NB4 (cell line): ENCODE data around the gene NSMCE3.
"Not testable (repeated sequence)": the region's sequence is repeated elsewhere in the genome, so short reads cannot be mapped to it uniquely, and the experiment has no call there.

Experiments used
- DNase-seq: peaks from one replicate; pipeline ENCODE4 v3.0.0; 2010; ENCODE audit warnings: low read depth
- H3K4me3 ChIP-seq: one replicate; pipeline ENCODE4 v1.5.1; 2011; ENCODE audit warnings: mild to moderate bottlenecking, low read depth, low read length, moderate library complexity
- MAX ChIP-seq: IDR thresholded peaks from 2 replicates; pipeline ENCODE4 v1.6.1; 2011; ENCODE audit warnings: low read depth, low read length
- MYC ChIP-seq: IDR thresholded peaks from 2 replicates; pipeline ENCODE4 v1.6.1; 2011; ENCODE audit warnings: low read depth, low read length
- POLR2A ChIP-seq: IDR thresholded peaks from 2 replicates; pipeline ENCODE4 v1.6.1; 2011; ENCODE audit warnings: mild to moderate bottlenecking; ENCODE audit not compliant: insufficient read length; ENCODE audit errors: extremely low read depth
- TF ChIP-seq, protein P1 (sequence below): IDR thresholded peaks from one replicate; pipeline ENCODE4 v1.5.1; 2012; ENCODE audit warnings: low read depth, low read length

Gene NSMCE3

GRCh38 chr15:29226436-29227208 lies 43.0 kb downstream of the NSMCE3 start:
- no peak overlapping the region for H3K4me3 ChIP-seq
- no peak for DNase-seq
- TF ChIP-seq POLR2A (no peak), MYC (no peak), MAX (no peak)
- TF ChIP-seq, protein P1, sequence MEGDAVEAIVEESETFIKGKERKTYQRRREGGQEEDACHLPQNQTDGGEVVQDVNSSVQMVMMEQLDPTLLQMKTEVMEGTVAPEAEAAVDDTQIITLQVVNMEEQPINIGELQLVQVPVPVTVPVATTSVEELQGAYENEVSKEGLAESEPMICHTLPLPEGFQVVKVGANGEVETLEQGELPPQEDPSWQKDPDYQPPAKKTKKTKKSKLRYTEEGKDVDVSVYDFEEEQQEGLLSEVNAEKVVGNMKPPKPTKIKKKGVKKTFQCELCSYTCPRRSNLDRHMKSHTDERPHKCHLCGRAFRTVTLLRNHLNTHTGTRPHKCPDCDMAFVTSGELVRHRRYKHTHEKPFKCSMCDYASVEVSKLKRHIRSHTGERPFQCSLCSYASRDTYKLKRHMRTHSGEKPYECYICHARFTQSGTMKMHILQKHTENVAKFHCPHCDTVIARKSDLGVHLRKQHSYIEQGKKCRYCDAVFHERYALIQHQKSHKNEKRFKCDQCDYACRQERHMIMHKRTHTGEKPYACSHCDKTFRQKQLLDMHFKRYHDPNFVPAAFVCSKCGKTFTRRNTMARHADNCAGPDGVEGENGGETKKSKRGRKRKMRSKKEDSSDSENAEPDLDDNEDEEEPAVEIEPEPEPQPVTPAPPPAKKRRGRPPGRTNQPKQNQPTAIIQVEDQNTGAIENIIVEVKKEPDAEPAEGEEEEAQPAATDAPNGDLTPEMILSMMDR = no peak

- H3K4me3 ChIP-seq = no peak overlapping the region
- DNase-seq = no peak
- TF ChIP-seq, protein P1 = no peak
- TF ChIP-seq POLR2A = no peak
- TF ChIP-seq MYC = no peak
- no peak for TF ChIP-seq MAX
Observed at GRCh38 chr15:29225534-29226234, 43.9 kb downstream of the NSMCE3 start.

DNA sequence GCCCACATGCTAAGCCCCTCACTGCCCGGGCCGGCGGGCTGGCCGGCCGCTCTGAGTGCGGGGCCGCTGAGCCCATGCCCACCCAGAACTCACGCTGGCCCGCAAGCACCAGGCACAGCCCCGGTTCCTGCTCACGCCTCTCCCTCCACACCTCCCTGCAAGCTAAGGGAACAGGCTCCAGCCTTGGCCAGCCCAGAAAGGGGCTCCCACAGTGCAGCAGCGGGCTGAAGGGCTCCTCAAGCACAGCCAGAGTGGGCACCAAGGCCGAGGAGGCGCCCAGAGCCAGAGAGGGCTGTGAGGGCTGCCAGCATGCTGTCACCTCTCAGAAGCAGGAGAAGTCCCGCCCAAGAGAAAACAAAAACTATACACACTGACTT lies 44.6 kb downstream of the NSMCE3 start:
- not testable (repeated sequence) for H3K4me3 ChIP-seq, DNase-seq

DNA sequence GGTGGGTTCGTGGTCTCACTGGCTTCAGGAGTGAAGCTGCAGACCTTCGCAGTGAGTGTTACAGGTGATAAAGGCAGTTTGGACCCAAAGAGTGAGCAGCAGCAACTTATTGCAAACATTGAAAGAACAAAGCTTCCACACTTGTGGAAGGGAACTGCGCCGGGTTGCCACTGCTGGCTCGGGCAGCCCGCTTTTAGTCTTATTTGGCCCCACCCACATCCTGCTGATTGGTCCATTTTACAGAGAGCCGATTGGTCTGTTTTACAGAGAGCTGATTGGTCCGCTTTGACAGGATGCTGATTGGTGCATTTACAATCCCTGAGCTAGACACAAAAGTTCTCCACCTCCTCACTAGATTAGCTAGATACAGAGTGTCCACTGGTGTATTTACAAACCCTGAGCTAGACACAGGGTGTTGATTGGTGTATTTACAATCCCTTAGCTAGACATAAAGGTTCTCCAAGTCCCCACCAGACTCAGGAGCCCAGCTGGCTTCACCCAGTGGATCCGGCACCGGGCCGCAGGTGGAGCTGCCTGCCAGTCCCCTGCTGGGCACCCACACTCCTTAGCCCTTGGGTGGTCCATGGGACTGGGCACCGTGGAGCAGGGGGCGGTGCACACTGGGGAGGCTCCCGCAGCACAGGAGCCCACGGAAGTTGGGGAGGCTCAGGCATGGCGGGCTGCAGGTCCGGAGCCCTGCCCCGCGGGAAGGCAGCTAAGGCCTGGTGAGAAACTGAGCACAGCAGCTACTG lies 45.2 kb downstream of the NSMCE3 start:
- not testable (repeated sequence) for DNase-seq, H3K4me3 ChIP-seq

DNA sequence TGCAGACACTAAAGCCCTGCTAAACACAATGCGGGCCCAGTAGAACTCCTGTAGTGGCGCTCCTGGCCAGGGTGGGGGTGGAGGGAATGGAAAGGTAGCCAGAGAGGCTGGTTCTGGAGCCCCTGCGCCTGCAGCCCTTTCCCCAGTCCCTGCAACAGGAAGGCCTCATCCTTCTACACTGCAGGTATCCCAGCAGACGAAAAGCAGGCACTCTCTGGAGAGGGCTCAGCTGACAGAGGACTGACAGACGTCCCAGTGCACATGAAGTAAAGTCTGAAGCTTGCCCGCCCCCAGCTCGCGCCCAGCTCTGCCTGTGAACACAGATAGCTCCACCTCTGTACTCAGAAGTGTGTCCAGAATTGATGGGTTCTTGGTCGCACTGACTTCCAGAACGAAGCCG lies 46.0 kb downstream of the NSMCE3 start:
- TF ChIP-seq POLR2A = no peak
- TF ChIP-seq, protein P1 = no peak
- TF ChIP-seq MYC = no peak
- TF ChIP-seq MAX = no peak
- no peak for DNase-seq
- H3K4me3 ChIP-seq = no peak overlapping the region

- DNase-seq = no peak
- no peak overlapping the region for H3K4me3 ChIP-seq
- TF ChIP-seq MYC = no peak
- TF ChIP-seq, protein P1 = no peak
- TF ChIP-seq MAX = no peak
- TF ChIP-seq POLR2A = no peak
Observed at GRCh38 chr15:29222129-29222853, 47.3 kb downstream of the NSMCE3 start.
